Mesangial cell (primary cell): ENCODE data around the gene CENPQ. TPM values are rescaled to one million over a fixed set of nuclear protein-coding genes. Genes with fewer than 3 reads are reported as not detected.

Source experiments
- total RNA-seq: library from RNA; depleted of rRNA; stranded (reverse); fragments of >200 nt; gene quantifications from 2 replicates; pipeline ENCODE4 v1.2.3, GENCODE V29; 2015

The CENPQ gene
- 1.0 and 5.2 TPM in 2 replicates for total RNA-seq

GRCh38 chr6:49462927-49463611 lies at the start of gene CENPQ, which contains the start of gene MMUT:
CENPQ (plus strand) TSS chr6:49463370; CDS start chr6:49470177, 6,807 bp downstream.
MMUT (minus strand) TSS chr6:49463253; CDS start chr6:49459466, 3,787 bp downstream.

DNA sequence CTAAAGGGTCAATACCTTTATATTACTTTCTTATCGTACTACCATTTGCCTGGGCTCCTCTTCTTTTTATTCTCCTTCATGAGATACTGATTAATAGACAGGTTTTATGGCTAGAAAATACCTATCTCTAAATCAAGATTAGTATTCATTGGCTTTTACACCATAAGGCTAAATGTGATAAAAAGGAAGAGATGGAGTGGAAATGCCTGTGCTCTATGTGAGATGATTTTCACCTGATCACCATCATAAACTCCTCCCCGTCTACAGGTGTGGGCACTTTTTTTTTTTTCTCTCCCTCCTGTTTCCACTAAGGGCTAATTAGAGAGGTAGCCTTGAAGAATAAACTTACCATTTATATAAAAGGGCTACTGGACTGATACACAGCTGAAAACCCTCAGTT lies 36.5 kb downstream of the CENPQ start, which contains the start of gene GLYATL3:
GLYATL3 (plus strand) TSS at position 301 of the 400 bp plus-strand sequence. CDS start 12,068 bp downstream, outside the sequence.

Other genes starting within 250 kb of the CENPQ start
- 6.0 TPM in 2 replicates for gene MMUT, start 117 bp upstream of the CENPQ start, total RNA-seq
- not detected in 2 replicates for gene GLYATL3, start 36.6 kb downstream of the CENPQ start, total RNA-seq
- gene C6orf141, start 87.3 kb downstream of the CENPQ start, total RNA-seq = 2.3 and 9.1 TPM in 2 replicates
- not detected in 2 replicates for gene RHAG, start 173.5 kb downstream of the CENPQ start, total RNA-seq